Pulmonary artery endothelial cell (primary cell): ENCODE results near the gene RNF32. TPM values are rescaled to one million over a fixed set of nuclear protein-coding genes. Genes with fewer than 3 reads are reported as not detected.
A peak's percentile ranks its signal among the peaks of the same experiment; 100 is the strongest.

Experiments
- DNase-seq: peaks from one replicate; pipeline ENCODE4 v3.0.0-alpha.2; 2011; ENCODE audit warnings: low read depth, low spot score
- total RNA-seq: library from RNA; depleted of rRNA; stranded (reverse); fragments of >200 nt; gene quantifications from 2 replicates; pipeline ENCODE4 v1.2.3, GENCODE V29; 2014

The RNF32 gene
- 0.14 and 0.33 TPM in 2 replicates for total RNA-seq

DNA sequence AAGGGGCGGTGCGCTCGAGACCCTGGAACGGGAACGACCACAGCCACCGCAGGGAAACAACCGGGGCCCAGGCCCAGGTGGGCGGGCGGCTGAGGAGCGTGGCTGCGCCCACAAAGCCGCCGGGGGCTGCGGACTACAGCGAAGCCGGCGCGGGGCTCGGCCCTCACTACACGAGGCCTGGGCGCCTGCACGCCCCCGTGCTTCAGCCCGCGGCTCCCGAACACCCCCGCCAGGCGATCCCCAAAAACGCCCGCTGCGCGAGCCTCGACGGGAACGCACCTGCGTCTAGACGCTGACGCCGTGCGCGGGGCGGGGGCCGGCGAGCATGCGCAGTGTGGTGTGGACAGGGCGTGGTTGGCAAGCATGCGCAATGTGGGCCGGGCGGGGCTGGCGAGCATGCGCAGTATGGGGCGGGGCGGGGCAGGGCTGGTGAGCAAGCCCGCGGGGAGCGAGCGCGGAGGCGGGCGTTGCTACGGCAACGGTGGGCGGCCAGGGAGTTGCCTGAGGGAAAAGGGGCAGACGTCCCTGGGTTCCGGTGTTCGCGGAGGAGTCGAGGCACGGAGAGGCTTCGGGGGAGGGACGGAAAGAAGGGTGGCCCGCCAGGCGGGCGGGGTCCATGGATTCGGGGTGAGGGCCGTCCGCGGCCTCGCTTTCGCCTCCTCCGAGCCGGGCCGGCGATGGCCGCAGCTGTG, at the start of gene RNF32:
TSS of gene RNF32 (plus strand) at position 518 of the 692 bp plus-strand sequence. CDS start 3,104 bp downstream, outside the sequence.
- DNase-seq = peak; percentile 67

DNA sequence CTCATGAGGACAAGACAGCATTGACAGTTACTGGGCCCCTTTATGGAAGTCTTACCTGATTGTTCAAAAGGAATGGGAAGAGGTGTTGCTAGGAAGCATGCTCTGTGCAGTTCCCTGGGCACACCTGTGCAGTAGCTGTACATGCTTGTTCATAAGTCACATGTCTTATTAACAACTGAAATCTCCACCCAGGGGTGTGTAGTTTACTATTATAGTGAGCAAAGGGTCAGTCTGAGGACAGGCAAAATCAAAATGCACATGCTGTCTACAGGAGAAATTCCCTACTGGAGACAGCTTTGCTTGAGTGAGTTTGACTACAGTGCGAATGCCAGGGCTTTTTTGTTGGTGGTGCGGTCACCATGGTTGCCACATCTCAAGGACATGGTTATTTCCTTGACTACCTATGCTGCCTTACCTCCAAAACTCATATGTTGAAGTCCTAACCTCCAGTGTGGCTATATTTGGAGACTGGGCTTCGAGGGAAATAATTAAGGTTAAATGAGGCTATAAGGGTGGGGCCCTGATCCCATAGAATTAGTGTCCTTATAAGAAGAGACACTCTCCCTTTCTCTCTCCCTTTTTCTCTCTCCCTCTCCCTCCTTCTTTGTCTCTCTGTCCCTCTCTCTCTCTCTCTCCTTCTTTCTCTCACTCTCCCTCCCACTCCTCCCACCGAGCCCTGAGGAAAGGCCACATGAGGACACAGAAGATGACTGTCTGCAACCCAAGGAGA, 48.3 kb upstream of the RNF32 start:
- no peak for DNase-seq

DNA sequence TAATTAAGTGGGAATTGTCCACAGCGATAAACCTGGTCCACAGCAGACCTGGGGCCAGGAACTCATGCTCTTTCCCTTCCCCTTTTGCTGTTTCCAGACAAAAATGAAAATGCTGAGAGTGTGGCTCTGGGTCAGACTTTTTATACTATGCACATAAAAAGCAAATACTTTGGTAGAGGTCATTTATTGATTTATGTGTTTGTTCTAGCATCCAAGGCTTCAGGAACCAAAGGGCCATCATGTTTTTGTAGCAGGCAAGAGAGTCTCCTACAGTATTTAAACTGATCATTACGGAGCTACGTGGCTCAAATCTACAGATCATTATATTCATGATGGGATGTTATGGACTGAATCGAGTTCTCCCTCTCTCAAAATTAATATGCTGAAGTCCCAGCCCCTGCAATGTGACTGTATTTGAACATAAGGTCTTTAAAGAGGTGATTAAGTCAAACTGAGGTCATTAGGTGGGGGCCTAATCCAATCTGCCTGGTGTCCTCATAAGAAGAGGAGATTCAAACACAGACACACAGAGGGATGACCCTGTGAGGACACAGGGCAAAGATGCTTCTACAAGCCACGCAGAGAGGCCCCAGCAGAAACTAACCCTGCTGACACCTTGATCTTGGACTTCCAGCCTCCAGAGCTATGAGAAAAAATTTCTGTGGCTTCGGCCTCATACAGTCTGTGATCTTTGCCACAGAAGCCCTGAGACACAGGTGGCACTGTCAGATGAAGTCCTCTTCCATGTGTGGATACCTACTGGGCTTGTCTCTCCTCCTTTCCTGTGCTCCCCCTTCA, 46.1 kb upstream of the RNF32 start:
- DNase-seq = no peak

DNA sequence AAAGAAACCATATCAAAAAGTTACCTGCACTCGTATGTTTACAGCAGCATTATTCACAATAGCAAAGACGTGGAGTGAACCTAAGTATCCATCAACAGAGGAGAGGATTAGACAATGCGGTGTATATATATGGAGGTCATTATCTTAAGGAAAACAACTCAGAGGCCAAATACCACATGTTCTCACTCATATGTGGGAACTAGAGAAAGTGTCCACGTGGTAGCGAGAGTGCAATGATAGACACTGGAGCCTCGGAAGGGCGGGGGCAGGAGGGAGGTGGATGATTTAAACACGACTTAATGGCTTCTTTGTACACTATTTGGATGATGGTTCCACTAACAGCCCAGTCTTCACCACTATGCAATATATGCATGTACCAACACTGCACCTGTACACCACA, 40.1 kb upstream of the RNF32 start:
- DNase-seq = no peak

DNA sequence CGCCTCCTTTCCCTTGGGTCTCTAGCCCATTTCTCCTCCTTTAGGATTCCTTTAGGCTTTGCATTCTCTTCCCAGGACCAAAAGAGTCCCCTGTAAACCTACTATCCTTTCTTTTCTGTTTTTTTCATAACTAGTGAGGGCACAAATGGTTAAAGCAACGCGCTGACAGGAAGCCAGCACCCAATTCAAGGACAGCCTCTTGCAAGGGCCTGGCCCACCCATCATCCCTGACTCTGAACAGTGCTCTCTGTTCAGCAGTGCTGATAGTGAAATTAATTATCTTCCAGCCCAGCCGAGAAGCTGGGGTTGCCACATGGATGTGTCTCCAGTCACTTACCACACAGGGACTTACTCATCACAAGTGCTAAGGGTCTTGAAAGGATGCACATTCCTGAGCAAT, 38.3 kb upstream of the RNF32 start:
- no peak for DNase-seq

DNA sequence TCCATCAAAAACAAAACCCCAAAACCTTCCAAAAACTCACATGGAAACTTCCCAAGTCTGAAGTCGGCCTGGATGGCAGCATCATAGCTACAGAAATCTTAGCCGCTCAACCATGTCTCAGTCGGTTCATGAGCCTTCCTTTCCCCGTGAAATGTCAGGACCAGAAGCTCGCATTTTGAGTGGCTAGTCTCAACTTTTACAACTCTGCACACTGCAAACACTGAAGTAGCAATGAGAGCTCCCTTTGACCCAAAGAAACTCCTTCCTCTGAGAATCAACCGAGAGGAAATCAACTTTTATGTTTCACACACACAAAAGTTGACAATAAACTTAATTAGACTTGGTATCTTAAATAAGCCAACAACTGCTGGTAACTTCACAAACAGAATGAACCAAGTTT, 37.6 kb upstream of the RNF32 start:
- no peak for DNase-seq

DNA sequence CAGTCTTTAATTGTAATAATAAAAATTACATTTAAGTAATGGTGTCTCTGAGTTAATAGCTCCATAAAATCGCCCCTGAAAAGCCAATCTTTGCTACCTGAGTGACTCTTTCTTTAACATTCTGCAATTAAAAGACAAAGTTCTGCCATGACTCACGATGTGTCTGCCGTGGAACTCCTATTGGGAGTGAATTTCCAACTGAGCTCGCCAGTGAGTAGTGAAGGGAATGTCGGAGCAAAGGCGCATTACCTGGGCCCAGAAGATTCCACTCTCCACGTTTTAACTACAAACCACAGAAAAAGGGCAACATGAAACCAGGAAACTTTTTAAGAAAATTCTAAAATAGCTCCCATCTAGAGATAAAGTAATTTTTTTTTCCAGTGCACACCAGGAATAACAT, 36.9 kb upstream of the RNF32 start:
- no peak for DNase-seq

DNA sequence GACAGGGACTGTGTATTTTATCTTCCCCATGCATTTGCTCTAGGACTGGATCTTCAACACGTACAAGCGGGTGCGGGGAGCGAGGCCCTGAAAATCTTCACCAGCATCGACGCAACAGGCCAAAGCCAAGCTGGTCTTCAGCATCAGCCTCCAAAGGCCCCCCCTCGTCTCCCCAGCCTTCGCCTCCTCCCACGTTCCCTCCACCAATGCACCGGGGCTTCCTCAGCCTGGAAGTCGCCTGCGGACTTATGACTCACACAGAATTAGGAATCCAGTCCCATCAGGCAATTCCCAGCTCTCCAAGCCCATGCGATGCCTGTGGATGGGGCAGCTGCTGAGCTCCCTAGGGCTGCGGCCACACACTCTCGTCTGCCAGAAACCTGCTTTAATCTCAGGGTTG, 36.3 kb upstream of the RNF32 start:
- DNase-seq = no peak

DNA sequence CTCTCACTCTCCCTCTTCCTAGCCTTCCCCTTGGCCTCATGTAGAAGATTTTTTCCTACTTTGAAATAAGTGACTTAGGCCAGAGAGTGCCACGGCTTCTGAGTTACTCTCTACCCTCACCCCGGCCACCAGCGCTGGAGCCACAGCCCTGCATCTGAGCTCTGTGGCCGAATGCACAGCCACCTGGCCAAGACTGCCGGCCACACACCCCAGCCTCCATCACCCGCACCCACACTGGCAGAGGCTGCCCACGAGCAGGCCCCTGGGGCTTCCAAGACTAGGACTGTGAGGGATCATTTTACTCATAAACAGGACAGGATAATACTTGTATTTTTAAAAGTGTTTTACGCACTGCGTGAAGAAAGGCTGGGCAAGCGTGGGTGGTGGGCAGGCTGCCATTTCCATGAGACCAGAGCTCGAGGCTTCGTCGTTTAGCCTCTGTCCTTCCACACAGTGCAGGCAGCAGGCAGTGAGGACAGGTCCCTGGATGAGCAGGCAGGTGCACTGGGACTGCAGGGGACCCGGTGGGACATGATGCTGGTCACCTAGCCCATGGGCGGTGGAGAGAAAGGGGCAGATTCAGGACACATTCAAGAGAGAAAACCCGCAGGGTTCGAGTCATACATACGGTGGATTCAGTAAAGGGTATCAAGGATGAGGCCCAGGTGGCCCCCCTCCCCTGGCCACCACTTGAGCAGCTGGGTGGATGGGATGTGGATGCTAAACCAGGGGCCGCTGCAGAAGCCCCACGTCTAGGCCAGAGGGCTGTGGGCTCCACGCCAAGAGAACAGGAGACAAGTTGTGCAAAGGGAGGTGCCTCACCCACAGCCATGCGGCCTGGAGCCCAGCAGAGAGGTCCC, 35.5 kb upstream of the RNF32 start:
- DNase-seq = no peak

DNA sequence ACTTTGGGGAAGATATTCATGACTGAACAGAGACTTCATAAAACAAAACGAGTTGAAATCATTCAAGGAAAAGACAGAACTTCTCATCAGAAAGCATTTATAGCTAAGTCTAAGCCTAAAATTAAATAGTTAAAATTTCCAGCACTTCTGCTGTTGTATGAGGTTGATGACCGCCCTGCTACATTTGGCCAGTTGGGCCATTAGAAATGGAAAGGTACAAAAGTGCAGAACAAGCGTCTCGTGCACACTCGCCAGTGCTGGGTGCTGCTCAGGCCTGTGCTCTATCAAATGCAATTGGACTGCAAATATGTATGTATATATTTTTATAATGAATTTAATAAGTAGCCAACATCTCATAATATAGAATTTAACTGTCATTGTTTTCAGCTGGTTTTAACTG, 34.4 kb upstream of the RNF32 start:
- no peak for DNase-seq

DNA sequence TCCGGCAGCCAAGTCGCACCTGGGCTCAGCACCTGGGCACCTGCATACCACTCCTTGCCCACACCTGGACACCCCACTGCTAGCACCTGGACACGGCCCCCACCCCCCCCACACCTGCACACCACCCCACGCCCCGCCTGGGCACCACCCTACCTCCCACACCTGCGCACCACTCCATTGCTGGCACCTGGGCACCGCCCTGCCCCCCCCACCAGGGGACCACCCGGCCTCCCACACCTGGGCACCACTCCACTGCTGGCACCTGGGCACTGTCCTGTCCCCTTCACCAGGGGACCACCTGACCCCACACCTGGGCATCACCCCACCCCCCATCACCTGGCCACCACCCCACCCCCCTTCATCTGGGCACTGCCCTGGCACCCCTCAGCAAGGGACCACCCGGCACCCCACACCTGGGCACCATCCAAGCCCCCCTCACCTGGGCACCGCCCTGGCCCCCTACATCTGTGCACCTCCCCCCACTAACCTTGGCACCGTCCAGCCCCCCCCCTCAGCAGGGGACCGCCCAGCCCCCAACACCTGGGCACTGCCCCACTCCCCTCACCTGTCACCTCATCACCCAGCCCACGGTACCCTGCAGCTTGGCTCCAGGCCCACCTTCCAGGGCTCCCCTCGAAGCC, 33.8 kb upstream of the RNF32 start:
- DNase-seq = no peak

DNA sequence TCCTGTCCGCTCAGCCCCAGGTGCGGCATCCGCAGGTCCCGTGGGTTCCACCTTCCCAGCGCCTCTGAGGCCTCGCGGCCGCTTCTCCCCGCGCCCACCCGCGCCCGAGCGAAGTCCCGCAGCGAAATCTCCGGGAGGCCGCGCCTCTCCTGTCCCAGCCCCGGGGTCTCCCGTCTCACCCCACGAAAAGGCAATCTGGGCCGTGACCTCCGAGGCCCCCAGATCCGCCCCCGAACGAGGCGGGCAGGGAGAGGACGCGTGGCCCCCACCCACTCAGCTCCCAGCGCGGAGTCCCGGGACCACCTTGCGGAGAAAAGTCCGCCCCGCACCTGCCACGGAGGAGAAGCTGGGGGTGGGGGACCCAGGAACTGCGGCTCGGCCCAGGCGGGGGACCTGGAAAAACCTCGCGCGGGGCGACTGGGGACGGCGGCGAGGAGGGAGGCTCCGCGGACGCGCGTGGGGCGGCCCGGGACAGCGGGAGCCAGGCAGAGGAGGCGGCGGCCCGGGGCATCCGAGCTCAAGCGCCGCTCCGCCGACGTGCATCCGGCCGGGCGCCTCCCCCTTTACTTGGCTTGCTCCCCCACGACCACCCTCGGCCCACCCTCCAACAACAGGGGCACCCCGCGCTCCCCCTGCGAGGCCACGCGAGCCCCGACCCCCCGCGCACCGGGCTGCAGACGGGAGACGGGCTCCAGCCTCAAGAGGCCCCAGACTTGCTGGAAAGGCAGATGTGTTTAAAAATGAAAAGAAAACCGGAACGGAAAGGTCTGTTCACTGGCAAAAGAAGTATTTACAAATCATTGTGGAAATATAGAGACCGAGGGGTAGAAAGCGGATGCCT, 33.0 kb upstream of the RNF32 start:
- no peak for DNase-seq

DNA sequence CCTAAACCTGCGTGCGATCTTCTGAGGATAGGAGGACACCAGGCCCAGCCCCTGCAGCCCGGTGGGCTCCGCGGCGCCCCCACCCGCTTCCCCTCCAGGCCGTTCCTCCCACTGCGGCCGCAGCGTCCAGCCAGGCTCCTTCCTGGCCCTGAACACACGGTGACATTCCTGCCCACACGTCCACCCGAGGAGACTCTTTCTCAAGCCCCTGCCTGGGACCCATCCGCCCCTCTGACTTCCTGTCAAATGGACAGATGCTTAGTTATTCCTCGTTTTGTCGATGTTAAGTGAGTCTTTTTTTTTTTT, 32.4 kb upstream of the RNF32 start:
- DNase-seq = no peak

DNA sequence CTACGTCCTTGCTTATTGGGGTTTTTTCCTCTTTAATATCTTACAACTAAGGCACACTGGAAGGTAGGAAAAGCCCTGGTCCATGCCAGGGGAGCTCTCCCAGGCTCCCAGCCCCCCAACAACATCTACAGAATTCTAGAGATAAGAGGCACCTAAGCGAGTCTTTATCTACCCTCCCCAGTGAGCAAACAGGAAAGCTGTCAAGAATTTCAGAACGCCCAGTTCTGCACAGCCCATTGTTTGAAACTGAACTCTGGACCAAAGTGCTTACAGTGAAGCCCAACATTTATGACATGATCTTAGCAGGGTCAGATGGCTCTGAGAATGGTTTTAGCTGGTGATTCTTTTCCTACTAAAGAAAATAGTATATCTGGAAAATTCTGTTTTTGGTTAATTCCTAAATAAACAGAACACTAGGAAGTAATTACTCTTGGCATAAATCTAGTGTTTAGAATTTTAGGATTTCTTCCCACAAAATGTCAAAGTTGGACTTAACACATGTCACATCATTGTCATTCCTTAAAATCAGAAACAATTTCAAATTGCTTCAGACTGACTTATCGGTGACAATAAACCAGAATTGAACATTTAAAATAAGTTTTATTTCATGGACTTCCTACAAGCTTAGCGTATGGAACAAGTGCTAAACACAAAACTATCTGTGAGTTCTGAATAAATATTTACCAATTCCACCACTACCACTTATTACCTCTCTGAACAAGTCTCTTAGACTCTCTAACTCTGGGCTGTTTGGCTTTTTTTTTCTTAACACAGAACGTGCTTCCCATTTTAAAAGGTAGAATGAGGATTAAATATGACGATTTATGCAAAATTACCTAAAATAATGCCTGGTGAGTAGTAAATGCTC, 31.3 kb upstream of the RNF32 start:
- DNase-seq = peak; percentile 73

DNA sequence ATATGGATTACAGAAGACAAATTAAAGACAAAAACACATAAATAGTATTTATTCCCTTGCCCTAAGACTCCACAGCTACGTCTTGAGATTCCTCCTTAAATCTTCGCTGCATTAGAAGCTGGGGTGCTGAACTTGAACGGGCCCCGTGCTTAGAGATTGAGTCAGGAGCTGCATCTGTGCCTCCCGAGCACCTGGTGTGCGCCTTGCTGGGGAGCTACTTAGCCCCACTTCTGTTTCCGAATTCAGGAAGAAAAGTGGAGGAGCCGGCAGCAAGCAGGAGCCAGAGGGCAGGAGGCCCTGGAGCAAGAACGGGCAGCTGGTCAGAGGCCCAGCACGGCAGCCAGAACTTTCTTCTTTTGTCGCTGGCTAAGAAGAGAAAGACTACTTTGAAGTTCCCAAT, 30.4 kb upstream of the RNF32 start:
- DNase-seq = no peak

DNA sequence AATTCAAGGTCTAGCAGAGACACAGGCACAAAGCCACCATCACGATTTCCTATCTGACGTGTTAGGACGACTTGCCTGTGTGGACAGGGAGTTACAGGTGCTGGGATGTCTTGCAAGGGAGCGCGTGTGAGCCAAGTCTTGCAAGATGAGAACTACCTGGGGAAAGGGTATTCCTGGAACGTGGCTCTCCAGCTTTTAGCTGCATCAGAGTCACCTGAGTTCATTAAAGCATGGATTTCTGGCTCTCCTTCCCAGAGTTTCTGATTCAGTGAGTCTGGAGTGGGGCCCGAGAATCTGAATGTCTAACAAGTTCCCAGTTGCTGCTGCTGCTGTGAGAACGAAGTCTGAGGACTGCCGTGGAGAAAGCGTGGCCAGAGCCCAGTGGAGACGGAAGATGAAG, 30.0 kb upstream of the RNF32 start:
- DNase-seq = no peak

DNA sequence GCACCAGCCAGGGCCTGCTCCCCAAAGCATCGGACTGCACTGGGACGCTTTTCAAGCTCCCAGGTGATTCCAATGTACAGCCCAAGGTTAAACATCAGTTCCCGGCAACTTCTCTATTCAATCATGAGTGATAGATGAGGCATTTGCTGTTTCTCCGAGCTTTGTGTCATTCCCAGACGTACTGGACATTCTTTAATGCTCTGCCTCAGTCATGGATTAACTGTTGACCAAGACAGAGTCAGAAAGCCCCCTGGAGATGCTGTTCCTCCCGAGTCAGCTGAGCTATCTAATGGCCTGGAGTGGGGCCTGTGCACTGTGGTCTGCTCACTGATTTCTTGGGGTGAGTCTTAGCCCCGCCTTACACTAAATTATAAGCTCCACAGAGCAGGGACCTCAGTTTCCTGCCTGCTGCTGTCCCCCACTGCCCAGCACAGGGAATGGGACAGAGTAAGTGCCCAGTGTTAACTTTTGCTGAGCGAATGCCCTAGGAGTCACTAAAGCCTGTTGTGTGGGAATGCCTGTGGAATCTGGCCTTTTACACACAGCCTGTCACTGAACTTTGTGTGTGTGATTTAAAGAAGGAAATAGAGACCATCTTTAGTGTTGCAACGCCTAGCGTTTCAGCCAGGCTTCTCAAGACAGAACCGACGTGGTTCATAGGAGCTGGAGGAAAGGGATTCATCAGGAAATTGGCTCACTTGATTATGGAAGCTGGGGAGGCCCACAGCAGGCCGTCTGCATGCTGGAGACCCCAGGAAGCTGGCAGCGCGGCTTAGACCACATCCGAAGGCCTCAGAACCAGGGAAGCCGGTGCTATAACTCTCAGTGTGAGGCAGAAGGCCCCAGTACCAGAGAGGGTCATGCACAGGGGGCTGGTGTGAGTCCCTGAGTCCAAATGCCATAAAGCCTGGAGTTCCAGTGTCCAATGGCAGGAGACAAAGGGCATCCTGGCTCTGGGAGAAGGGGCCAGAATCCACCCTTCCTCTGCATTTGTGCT, 29.3 kb upstream of the RNF32 start:
- DNase-seq = no peak

DNA sequence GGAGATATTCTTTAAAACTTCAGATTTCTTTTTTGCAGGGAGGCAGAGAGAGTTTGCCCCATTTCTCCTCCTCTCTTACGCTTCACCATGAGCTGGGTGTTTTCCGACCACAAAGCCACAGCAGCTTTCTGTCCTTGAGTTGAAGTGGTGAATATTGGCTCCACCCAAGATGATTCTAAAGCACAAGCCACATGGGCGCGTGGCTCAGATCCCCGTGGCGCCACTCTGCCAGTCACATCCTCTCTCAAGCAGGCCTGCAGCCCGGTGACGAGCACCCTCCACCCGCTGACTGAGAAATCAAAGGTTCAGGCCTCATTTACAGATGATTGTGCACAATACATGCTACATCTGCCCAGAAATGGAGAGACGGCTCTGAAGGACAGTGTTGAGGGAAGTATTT, 27.6 kb upstream of the RNF32 start:
- DNase-seq = no peak
